GM12878 (cell line): ENCODE results near the gene MC3R. TPM values are rescaled to one million over a fixed set of nuclear protein-coding genes. Genes with fewer than 3 reads are reported as not detected.

Experiments
- ATAC-seq: fragments of 200-7000 bp; cut with Tn5 transposase; 3 replicates; pipeline ENCODE4 v1.9.1; 2020; ENCODE audit warnings: mild to moderate bottlenecking, moderate library complexity
- BruUV-seq: library from RNA; stranded (reverse); fragments of 400-500 nt; replicated peaks from 2 replicates; lab custom pipeline; 2021; lab: Mats Ljungman, UMichigan
- CTCF ChIA-PET: fragments of 300-600 bp; sonication (Branson Sonifier 250); formaldehyde crosslinking; extraction: SDS; loops from one replicate; lab custom pipeline; 2021; ENCODE audit warnings: inconsistent platforms; lab: Yijun Ruan, JAX
- POLR2A ChIA-PET: fragments of 350-600 bp; formaldehyde crosslinking; extraction: SDS; loops from one replicate; lab custom pipeline; 2021; ENCODE audit warnings: inconsistent platforms; lab: Charles Lee
- RAD21 ChIA-PET: fragments of 300-600 bp; sonication (Branson Sonifier 250); formaldehyde crosslinking; loops from one replicate; lab custom pipeline; 2023; ENCODE audit warnings: antibody characterized with exemption; ENCODE audit not compliant: unreplicated experiment; lab: Charles Lee
- SMC1A ChIA-PET: fragments of 300-600 bp; sonication (Branson Sonifier 250); formaldehyde crosslinking; loops from one replicate; lab custom pipeline; 2023; ENCODE audit not compliant: unreplicated experiment, uncharacterized antibody; lab: Charles Lee
- DNase-seq: peaks from one replicate; pipeline ENCODE4 v3.0.0-alpha.2; 2011; ENCODE audit warnings: low read depth, low spot score
- FAIRE-seq: peaks from 3 replicates; lab custom pipeline; 2011; peaks lifted over from hg19 to GRCh38; lab: Jason Lieb, UNC
- H2AFZ ChIP-seq: 2 replicates; pipeline ENCODE4 v1.6.0; 2011; ENCODE audit warnings: low read depth, low read length, control low read depth; ENCODE audit not compliant: control insufficient read depth
- H3K27ac ChIP-seq: 2 replicates; pipeline ENCODE4 v1.5.1; 2011; ENCODE audit warnings: control low read depth; ENCODE audit not compliant: control insufficient read depth, insufficient read depth
- H3K27me3 ChIP-seq, 2 experiments: replicated peaks in 1 of 2; 2 replicates each; pipeline versions ENCODE4 v1.6.0 to v1.6.1; 2011; ENCODE audit warnings: low read length in 1 of 2; ENCODE audit not compliant: control insufficient read depth in 2 of 2, insufficient read depth in 2 of 2
- H3K36me3 ChIP-seq, 2 experiments: 2 replicates each; pipeline ENCODE4 v1.5.1; 2011; ENCODE audit warnings: low read length in 1 of 2; ENCODE audit not compliant: control insufficient read depth in 2 of 2, insufficient read depth in 2 of 2
- H3K4me1 ChIP-seq: 2 replicates; pipeline ENCODE4 v1.6.1; 2011; ENCODE audit warnings: mild to moderate bottlenecking, low read length, moderate library complexity, mixed read lengths; ENCODE audit not compliant: control insufficient read depth, insufficient read depth
- H3K4me2 ChIP-seq: 2 replicates; pipeline ENCODE4 v1.6.0; 2011; ENCODE audit warnings: control low read depth; ENCODE audit not compliant: control insufficient read depth, insufficient read depth
- H3K4me3 ChIP-seq: fragments of 200-600 bp; sonication (generic); 2 replicates; pipeline ENCODE4 v1.5.1; 2016
- H3K79me2 ChIP-seq: 2 replicates; pipeline ENCODE4 v1.6.0; 2011; ENCODE audit warnings: low read length; ENCODE audit not compliant: control insufficient read depth, insufficient read depth
- H3K9ac ChIP-seq: 2 replicates; pipeline ENCODE4 v1.8.0; 2011; ENCODE audit warnings: low read length, control low read depth, mixed read lengths; ENCODE audit not compliant: control insufficient read depth, insufficient read depth
- H3K9me3 ChIP-seq: replicated peaks from 3 replicates; pipeline ENCODE4 v1.5.1; 2011; ENCODE audit warnings: mild to moderate bottlenecking, low read length; ENCODE audit not compliant: control insufficient read depth, insufficient read depth
- H4K20me1 ChIP-seq: 2 replicates; pipeline ENCODE4 v1.6.0; 2011; ENCODE audit not compliant: control insufficient read depth, insufficient read depth
- ATF7 ChIP-seq: fragments of 450-650 bp; IDR thresholded peaks from 2 replicates; pipeline ENCODE4 v1.6.1; 2016; ENCODE audit warnings: low read depth, mild to moderate bottlenecking
- CBFB ChIP-seq: IDR thresholded peaks from 2 replicates; pipeline ENCODE4 v1.6.1; 2016; ENCODE audit warnings: antibody characterized with exemption, low read depth
- CEBPZ ChIP-seq: fragments of 150-350 bp; IDR thresholded peaks from 2 replicates; pipeline ENCODE4 v1.6.1; 2016; ENCODE audit warnings: low read depth, low read length
- NFIC ChIP-seq: IDR thresholded peaks from 2 replicates; pipeline ENCODE4 v1.6.1; 2012; ENCODE audit warnings: low read depth, mild to moderate bottlenecking, inconsistent platforms, low read length, moderate library complexity
- PAX5 ChIP-seq: IDR thresholded peaks from 2 replicates; pipeline ENCODE4 v1.6.1; 2011; ENCODE audit warnings: low read depth, low read length, borderline replicate concordance
- SREBF1 ChIP-seq: IDR thresholded peaks from 2 replicates; pipeline ENCODE4 v1.6.1; 2012; ENCODE audit warnings: mild to moderate bottlenecking, low read length
- TBL1XR1 ChIP-seq: IDR thresholded peaks from 2 replicates; pipeline ENCODE4 v1.6.1; 2012; ENCODE audit warnings: low read depth, low read length, improper control_type of control experiment
- ZNF384 ChIP-seq: IDR thresholded peaks from 2 replicates; pipeline ENCODE4 v1.6.1; 2012; ENCODE audit warnings: low read depth, mild to moderate bottlenecking, low read length, improper control_type of control experiment, borderline replicate concordance
- whole genome bisulfite sequencing: methylation state at CpG from one replicate; pipeline ENCODE4 v1.1.6; 2016; ENCODE audit warnings: low lambda C conversion rate; ENCODE audit not compliant: insufficient replicate concordance, insufficient coverage; ENCODE audit errors: missing lambda C conversion rate; 5-methylcytosine and 5-hydroxymethylcytosine counted together
- in situ Hi-C: fragments of 300-500 bp; cut with MboI; formaldehyde crosslinking; loops from 9 replicates; pipeline ENCODE4 v1.14.3; 2018; ENCODE audit warnings: mixed read lengths
- intact Hi-C: fragments of 100-400 bp; cut with micrococcal nuclease; formaldehyde crosslinking; loops from one replicate; pipeline ENCODE4 v1.14.2; 2022; ENCODE audit not compliant: unreplicated experiment
- polyA plus RNA-seq, 11 experiments: library from polyadenylated mRNA; depleted of rRNA in 4 of 11; unstranded in 6 of 11; stranded (reverse) in 5 of 11; fragments of >200 nt; fragmentation: Nextera tagmentation in 4 of 11; fragmentation: Illumina TruSeq in 1 of 11; extraction: Ambion mirVana in 4 of 11; extraction: Trizol in 1 of 11; gene quantifications; 1 replicate in 1 of 11; 2 replicates in 10 of 11; pipeline versions ENCODE4 v1.2.1 to v1.2.3, GENCODE V29; 2011 to 2016; ENCODE audit warnings: inconsistent platforms in 2 of 11, missing spikeins in 2 of 11, low read depth in 1 of 11
- total RNA-seq, 4 experiments: library from RNA; depleted of rRNA in 3 of 4; stranded (reverse); fragments of >200 nt in 3 of 4; fragmentation: Illumina TruSeq in 1 of 4; extraction: Trizol in 1 of 4; gene quantifications; 2 replicates each; pipeline versions ENCODE4 v1.2.1 to v1.2.3, GENCODE V29; 2013 to 2021
- TF ChIP-seq, protein P1 (sequence below), 3 experiments: IDR thresholded peaks in 2 of 3; conservative IDR thresholded peaks in 1 of 3; 2 replicates each; pipeline ENCODE4 v1.5.1; 2011; ENCODE audit warnings: low read depth in 3 of 3, low read length in 3 of 3, mild to moderate bottlenecking in 3 of 3, control low read depth in 2 of 3, moderate library complexity in 2 of 3, inconsistent platforms in 1 of 3, mixed read lengths in 1 of 3; ENCODE audit not compliant: control insufficient read depth in 2 of 3, insufficient read depth in 1 of 3; ENCODE audit errors: extremely low read depth in 1 of 3
- TF ChIP-seq, protein P2 (sequence below): IDR thresholded peaks from 2 replicates; pipeline ENCODE4 v1.6.1; 2012; ENCODE audit warnings: low read depth, low read length, improper control_type of control experiment
- TF ChIP-seq, protein P3 (sequence below): fragments of 450-650 bp; IDR thresholded peaks from 2 replicates; pipeline ENCODE4 v1.6.1; 2016; ENCODE audit warnings: mild to moderate bottlenecking

MC3R gene
- total and polyA plus RNA-seq, 10 of the 15 experiments (the other 5 are each of a cell fraction or from before 2014, with no cell fraction given): not detected

DNA sequence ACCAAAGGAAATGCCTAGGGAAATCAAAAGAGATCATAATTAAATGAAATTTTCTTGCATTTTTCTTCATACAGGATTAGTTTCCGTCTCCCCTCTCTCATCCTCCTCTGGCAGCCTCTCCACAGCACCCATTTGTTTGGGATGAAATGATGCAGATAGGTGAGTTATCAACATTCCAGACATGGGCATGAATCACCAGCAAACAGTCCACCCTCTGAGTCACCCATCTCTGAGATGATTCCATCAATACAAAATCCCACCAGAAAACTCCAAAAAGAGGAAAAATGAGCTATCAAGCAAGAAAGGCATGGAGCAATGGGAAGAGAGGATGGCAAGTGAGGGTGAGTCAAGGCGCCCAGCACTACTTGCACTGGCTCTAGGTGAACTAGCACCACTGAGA is 11.4 kb downstream of the MC3R start:
- CTCF ChIA-PET: no interaction called here
- ATAC-seq (no peak), FAIRE-seq (no peak), DNase-seq (no peak)
- Histone ChIP-seq H3K9ac (no peak overlapping the region), H3K27me3 (no peaks in the 10 kb centered on the region), H3K36me3 (no peaks in the 10 kb centered on the region), H3K9me3 (no peaks in the 10 kb centered on the region), H3K4me2 (no peak overlapping the region), H3K79me2 (no peaks in the 10 kb centered on the region), H3K4me3 (no peak overlapping the region), H2AFZ (no peak overlapping the region), H3K4me1 (no peaks in the 10 kb centered on the region), H4K20me1 (no peaks in the 10 kb centered on the region), H3K27ac (no peak overlapping the region)
- intact Hi-C loops: no loop called here
- 0% methylated on average over 2 of the region's 2 CpGs for WGBS
- TF ChIP-seq, protein P1, sequence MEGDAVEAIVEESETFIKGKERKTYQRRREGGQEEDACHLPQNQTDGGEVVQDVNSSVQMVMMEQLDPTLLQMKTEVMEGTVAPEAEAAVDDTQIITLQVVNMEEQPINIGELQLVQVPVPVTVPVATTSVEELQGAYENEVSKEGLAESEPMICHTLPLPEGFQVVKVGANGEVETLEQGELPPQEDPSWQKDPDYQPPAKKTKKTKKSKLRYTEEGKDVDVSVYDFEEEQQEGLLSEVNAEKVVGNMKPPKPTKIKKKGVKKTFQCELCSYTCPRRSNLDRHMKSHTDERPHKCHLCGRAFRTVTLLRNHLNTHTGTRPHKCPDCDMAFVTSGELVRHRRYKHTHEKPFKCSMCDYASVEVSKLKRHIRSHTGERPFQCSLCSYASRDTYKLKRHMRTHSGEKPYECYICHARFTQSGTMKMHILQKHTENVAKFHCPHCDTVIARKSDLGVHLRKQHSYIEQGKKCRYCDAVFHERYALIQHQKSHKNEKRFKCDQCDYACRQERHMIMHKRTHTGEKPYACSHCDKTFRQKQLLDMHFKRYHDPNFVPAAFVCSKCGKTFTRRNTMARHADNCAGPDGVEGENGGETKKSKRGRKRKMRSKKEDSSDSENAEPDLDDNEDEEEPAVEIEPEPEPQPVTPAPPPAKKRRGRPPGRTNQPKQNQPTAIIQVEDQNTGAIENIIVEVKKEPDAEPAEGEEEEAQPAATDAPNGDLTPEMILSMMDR (IDR thresholded peaks at IDR 0.05 in 2 of 3, conservative IDR thresholded peaks at IDR 0.05 in 1 of 3; ENCODE audit: control insufficient read depth in 2 of 3, extremely low read depth in 1 of 3, insufficient read depth in 1 of 3, low read depth in 3 of 3, low read length in 3 of 3): no peak
- TF ChIP-seq ZNF384: no peak
- no peak for TF ChIP-seq ATF7
- no peak for TF ChIP-seq NFIC
- no peak for TF ChIP-seq CBFB
- RAD21 ChIA-PET: no interaction called here
- no TSS peak for BruUV-seq
- POLR2A ChIA-PET: no interaction called here
- in situ Hi-C loops: no loop called here
- SMC1A ChIA-PET: no interaction called here

GRCh38 chr20:56268536-56268935 is 20.0 kb downstream of the MC3R start:
- H2AFZ ChIP-seq: no peak overlapping the region
- ChIA-PET POLR2A (no interaction called here), RAD21 (no interaction called here), CTCF (no interaction called here), SMC1A (no interaction called here)
- no peaks in the 10 kb centered on the region for H4K20me1 ChIP-seq
- intact Hi-C loops (no loop called here), in situ Hi-C loops (no loop called here)
- ATAC-seq (no peak), FAIRE-seq (no peak), DNase-seq (no peak)
- H3K36me3 ChIP-seq: no peaks in the 10 kb centered on the region
- no peaks in the 10 kb centered on the region for H3K79me2 ChIP-seq
- no peak overlapping the region for H3K27ac ChIP-seq
- no peaks in the 10 kb centered on the region for H3K4me1 ChIP-seq
- no peak overlapping the region for H3K4me3 ChIP-seq
- H3K9me3 ChIP-seq: no peaks in the 10 kb centered on the region
- no peaks in the 10 kb centered on the region for H3K27me3 ChIP-seq
- no peak overlapping the region for H3K4me2 ChIP-seq
- H3K9ac ChIP-seq: no peak overlapping the region
- no TSS peak for BruUV-seq
- TF ChIP-seq, protein P2, sequence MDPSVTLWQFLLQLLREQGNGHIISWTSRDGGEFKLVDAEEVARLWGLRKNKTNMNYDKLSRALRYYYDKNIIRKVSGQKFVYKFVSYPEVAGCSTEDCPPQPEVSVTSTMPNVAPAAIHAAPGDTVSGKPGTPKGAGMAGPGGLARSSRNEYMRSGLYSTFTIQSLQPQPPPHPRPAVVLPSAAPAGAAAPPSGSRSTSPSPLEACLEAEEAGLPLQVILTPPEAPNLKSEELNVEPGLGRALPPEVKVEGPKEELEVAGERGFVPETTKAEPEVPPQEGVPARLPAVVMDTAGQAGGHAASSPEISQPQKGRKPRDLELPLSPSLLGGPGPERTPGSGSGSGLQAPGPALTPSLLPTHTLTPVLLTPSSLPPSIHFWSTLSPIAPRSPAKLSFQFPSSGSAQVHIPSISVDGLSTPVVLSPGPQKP: no peak
- TF ChIP-seq TBL1XR1 (no peak), SREBF1 (no peak), CEBPZ (no peak), PAX5 (no peak)
- TF ChIP-seq, protein P3, sequence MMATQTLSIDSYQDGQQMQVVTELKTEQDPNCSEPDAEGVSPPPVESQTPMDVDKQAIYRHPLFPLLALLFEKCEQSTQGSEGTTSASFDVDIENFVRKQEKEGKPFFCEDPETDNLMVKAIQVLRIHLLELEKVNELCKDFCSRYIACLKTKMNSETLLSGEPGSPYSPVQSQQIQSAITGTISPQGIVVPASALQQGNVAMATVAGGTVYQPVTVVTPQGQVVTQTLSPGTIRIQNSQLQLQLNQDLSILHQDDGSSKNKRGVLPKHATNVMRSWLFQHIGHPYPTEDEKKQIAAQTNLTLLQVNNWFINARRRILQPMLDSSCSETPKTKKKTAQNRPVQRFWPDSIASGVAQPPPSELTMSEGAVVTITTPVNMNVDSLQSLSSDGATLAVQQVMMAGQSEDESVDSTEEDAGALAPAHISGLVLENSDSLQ: no peak
